Choroid plexus epithelial cell (primary cell): ENCODE data around the gene SLC25A41.

ENCODE experiments used
- DNase-seq: peaks from one replicate; pipeline ENCODE4 v3.0.0-alpha.2; 2010; ENCODE audit warnings: low read depth
- H3K4me3 ChIP-seq: 2 replicates; pipeline ENCODE4 v1.5.1; 2011; ENCODE audit warnings: low read depth, mild to moderate bottlenecking, control low read depth, low read length, moderate library complexity
- CTCF ChIP-seq: conservative IDR thresholded peaks from 2 replicates; pipeline ENCODE4 v1.5.1; 2011; ENCODE audit warnings: low read depth, mild to moderate bottlenecking, control low read depth, inconsistent platforms, low read length, moderate library complexity

SLC25A41 gene

GRCh38 chr19:6464070-6464873 lies 30.7 kb upstream of the SLC25A41 start, which contains the start of gene CRB3:
Gene CRB3, plus strand, starts transcription at chr19:6464271. Its CDS starts 431 bp downstream, at chr19:6464702.
- DNase-seq, result no peak
- no peak for TF ChIP-seq CTCF
- no peak within 1 kb of the TSS for H3K4me3 ChIP-seq

GRCh38 chr19:6460099-6460884 lies 26.7 kb upstream of the SLC25A41 start:
- DNase-seq, result peak; percentile 99
- H3K4me3 ChIP-seq, result peak overlapping the region; percentile 73
- TF ChIP-seq CTCF, result peak; percentile 72

GRCh38 chr19:6459262-6460098 lies 25.9 kb upstream of the SLC25A41 start, which contains the start of gene SLC25A23:
Gene SLC25A23, minus strand, starts transcription at chr19:6459792. Its CDS starts 164 bp downstream, at chr19:6459628.
- H3K4me3 ChIP-seq, result peak within 1 kb of the TSS; percentile 73
- no peak for TF ChIP-seq CTCF
- DNase-seq, result peak; percentile 79

- no peak for TF ChIP-seq CTCF
- H3K4me3 ChIP-seq, result peak overlapping the region; percentile 73
- no peak for DNase-seq
Measured at GRCh38 chr19:6458695-6459261, 25.2 kb upstream of the SLC25A41 start.

DNA sequence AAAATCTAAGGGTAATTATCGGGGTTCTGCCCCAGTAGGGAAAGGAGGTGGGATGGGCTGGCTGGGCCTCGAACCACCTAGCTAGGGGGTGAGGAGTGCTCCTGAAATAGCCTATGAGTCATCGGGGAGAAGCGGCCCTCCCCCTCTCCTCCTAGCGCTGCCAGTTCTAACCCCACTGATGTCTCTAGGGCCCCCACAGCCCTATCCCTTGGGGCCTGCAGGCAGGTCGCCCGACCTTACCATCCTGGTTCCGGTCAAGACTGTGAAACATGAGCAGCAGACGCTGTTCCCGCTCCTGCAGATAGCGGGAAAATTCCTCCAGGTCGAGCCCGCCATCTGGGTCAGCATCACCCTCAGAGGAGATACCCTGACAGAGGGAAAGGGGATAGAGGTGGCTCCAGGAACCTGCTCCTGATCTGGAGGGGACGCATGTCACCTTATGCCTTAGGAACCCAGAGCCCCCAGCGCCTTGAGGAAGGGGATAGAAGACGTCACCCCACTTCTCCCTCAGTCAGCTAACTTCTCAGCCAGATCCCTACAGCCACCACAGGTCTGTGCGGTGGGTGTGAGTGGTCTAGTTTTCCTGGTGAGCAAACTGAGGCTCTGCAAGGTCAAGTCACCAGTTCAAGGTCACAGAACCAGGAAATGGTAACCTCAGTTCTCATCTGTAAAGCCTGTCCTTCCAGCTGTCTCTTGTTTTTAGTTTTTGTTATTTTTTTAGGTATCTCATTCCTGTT lies 24.6 kb upstream of the SLC25A41 start:
- no peak for TF ChIP-seq CTCF
- H3K4me3 ChIP-seq, result no peak overlapping the region
- DNase-seq, result no peak

- DNase-seq, result no peak
- no peak overlapping the region for H3K4me3 ChIP-seq
- no peak for TF ChIP-seq CTCF
Measured at GRCh38 chr19:6455924-6456323, 22.4 kb upstream of the SLC25A41 start.
